Measurements from ENCODE around the gene TEKT2.

TEKT2 gene

DNA sequence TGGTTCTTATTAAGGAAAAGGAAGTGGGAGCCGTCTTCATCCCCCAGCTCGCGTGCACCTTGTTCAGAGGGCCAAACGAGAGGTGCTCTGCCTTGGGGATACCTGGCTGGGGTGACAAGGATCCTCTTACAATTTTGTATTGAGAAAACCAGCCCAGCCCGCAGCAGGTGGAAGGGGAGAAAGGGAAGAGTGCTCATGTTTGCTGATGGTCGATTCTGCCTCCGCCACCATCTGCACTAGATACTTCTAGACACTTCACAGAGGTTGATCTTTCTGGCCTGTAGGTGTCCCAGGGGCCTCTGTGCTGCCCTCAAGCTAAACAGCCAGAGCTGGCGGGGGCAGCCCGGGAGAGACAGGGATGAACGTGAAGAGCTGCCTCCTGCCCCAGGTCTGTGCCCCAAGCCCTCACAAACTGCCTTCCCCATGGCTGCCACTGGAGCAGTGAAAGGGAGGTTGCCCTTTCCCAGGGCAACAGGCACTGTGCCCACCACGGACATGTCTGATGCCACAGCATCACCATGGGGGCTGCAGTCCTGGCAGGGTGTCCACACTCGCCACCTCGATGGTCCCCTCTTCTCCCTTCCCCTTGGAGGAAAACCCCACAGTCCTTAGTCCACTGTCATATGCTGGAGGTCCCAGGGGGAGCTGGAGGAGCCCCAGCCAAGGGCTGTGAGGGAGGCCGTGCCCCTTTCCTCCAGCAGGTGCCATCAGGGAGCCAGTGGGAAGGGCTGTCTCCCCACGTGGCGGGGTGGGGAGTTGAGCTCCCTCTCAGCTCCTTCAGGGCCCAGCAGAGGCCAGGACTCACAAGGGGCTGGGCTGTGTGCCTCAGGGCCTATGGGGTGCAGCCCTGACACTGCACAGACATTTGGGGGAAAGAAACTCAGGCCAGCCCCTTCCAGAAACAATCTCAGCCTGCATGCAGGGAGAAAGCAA lies 12.9 kb downstream of the TEKT2 start:
- H3K4me2 ChIP-seq, result peak overlapping the region; percentile 85 to 99 (median 94)
- peak overlapping the region; percentile 2 to 62 (median 36); a peak in 17 of 22 replicates for H3K9ac ChIP-seq

DNA sequence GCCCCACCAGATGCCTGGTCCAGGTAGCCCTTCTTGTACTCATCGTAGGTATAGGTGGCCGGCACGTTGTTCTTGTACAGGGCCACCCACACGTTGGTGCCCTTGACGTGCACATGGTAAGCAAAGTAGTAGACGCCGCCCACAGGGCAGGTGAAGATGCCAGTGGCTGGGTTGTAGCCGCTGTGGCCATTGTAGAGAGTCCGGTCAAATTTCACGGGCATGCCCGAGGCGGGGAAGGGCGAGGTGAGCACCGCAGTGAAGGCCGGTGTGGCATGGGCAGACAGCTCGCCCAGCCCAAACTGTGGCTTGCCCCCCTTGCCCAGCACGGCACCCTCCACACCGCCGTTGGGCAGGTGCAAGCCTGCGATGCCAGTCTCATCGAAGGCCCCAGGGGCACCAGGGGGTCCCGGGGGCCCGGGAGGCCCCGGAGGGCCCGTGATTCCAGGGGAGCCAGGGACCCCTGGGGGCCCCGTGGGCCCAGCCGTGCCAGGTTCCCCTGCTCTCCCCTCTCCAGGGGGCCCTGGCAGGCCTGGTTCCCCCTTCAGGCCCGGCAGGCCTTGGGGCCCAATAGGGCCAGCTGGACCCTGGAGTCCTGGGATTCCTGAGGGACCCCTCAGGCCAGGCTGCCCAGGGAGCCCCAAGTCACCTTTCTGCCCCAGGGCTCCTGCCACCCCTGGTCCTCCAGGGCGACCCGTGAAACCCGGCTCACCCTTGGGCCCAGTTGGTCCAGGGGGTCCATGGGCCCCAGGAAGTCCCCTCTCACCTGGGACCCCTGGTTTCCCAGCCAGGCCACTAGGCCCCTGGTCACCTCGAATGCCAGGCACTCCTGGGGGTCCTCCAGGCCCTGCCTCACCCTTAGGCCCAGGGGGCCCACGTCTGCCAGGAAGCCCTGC lies 14.0 kb downstream of the TEKT2 start:
- Histone ChIP-seq H3K9ac (peak overlapping the region in 10 of 11 experiments; percentile 23 to 65 (median 53); a peak in 18 of 22 replicates), H3K4me2 (peak overlapping the region in 8 of 11 experiments; percentile 86 to 99 (median 95); a peak in 13 of 22 replicates)
- no peak for TF ChIP-seq Cebpa-rat (IDR thresholded peaks at IDR 0.05)

More for the DNA sequence above, 12.9 kb downstream of the TEKT2 start:
- peaks cover 55 to 74% (median 64%) of the 10 kb centered on the region in 10 experiments for H3K4me1 ChIP-seq
- H4K20me1 ChIP-seq, result peaks cover 22 to 53% (median 34%) of the 10 kb centered on the region in 11 experiments; a peak in 19 of 22 replicates
- no peak for TF ChIP-seq Cebpa-rat (IDR thresholded peaks at IDR 0.05)
- H3K9me3 ChIP-seq (replicated peaks in 1 of 11), result no peaks in the 10 kb centered on the region
- no peaks in the 10 kb centered on the region for H3K27me3 ChIP-seq
- H3K27ac ChIP-seq, result peak overlapping the region; percentile 1 to 81 (median 74); a peak in 20 of 22 replicates
- peaks cover 28 to 49% (median 38%) of the 10 kb centered on the region in 11 experiments for H3K36me3 ChIP-seq
- H3K4me3 ChIP-seq, result peak overlapping the region in 2 of 10 experiments; percentile 7 to 18; a peak in 2 of 20 replicates

GRCh38 chr1:36098650-36099365 lies 14.9 kb downstream of the TEKT2 start:
- Histone ChIP-seq H4K20me1 (peaks cover 10 to 33% (median 15%) of the 10 kb centered on the region in 11 experiments; a peak in 19 of 22 replicates), H3K27me3 (no peaks in the 10 kb centered on the region), H3K4me1 (peaks cover 35 to 53% (median 43%) of the 10 kb centered on the region in 10 experiments), H3K4me2 (0 out of 22 replicates have a peak overlapping the region, but pooled peaks of 1 of the 11 experiments have one; percentile 90), H3K9me3 (replicated peaks in 1 of 11) (no peaks in the 10 kb centered on the region), H3K36me3 (peaks cover 8 to 28% (median 18%) of the 10 kb centered on the region in 11 experiments; a peak in 18 of 22 replicates), H3K27ac (peak overlapping the region in 10 of 11 experiments; percentile 37 to 81 (median 56); a peak in 18 of 22 replicates), H3K9ac (peak overlapping the region; percentile 23 to 65 (median 46); a peak in 18 of 22 replicates), H3K4me3 (no peak overlapping the region)
- no peak for TF ChIP-seq Cebpa-rat (IDR thresholded peaks at IDR 0.05)

More for the DNA sequence above, 14.0 kb downstream of the TEKT2 start:
- Histone ChIP-seq H3K36me3 (peaks cover 17 to 37% (median 26%) of the 10 kb centered on the region in 11 experiments), H4K20me1 (peaks cover 19 to 42% (median 24%) of the 10 kb centered on the region in 11 experiments; a peak in 19 of 22 replicates), H3K27ac (peak overlapping the region in 10 of 11 experiments; percentile 17 to 81 (median 56); a peak in 17 of 22 replicates), H3K4me3 (no peak overlapping the region), H3K27me3 (no peaks in the 10 kb centered on the region), H3K9me3 (replicated peaks in 1 of 11) (no peaks in the 10 kb centered on the region), H3K4me1 (peaks cover 44 to 62% (median 52%) of the 10 kb centered on the region in 10 experiments)

GRCh38 chr1:36099681-36100341 lies 15.9 kb downstream of the TEKT2 start:
- H3K27me3 ChIP-seq, result no peaks in the 10 kb centered on the region
- H4K20me1 ChIP-seq, result peaks cover 2 to 23% (median 5%) of the 10 kb centered on the region in 11 experiments; a peak in 18 of 22 replicates
- H3K4me2 ChIP-seq, result peak overlapping the region in 2 of 11 experiments; percentile 27 to 39; a peak in 1 of 22 replicates
- no peak overlapping the region for H3K4me3 ChIP-seq
- TF ChIP-seq Cebpa-rat (IDR thresholded peaks at IDR 0.05), result no peak
- peaks cover 4 to 21% (median 13%) of the 10 kb centered on the region in 11 experiments; a peak in 18 of 22 replicates for H3K36me3 ChIP-seq
- H3K9ac ChIP-seq, result peak overlapping the region in 4 of 11 experiments; percentile 23 to 61 (median 40); a peak in 3 of 22 replicates
- peak overlapping the region in 2 of 11 experiments; percentile 65 to 81; a peak in 3 of 22 replicates for H3K27ac ChIP-seq
- H3K4me1 ChIP-seq, result peaks cover 25 to 43% (median 33%) of the 10 kb centered on the region in 10 experiments
- no peaks in the 10 kb centered on the region for H3K9me3 ChIP-seq (replicated peaks in 1 of 11)

DNA sequence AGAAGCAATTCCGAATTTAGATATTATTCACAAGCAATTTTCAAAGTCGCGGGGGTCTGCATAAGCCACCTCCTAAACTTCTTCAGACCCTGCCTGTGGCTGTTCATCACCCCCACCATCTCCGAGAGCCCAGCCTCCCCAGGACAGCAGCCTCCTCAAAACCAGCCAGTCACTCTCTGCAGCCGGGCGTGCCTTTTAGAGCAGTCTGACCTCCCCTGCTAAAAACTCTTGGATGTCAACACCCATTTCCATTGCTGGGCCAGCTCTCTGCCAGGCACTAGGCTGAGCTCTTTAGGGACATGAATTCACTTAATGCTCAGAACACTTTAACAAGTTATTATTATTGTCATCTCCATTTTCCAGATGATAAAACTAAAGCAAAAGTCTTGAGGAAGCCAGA lies 16.5 kb downstream of the TEKT2 start:
- Histone ChIP-seq H3K27ac (no peak overlapping the region), H3K9me3 (replicated peaks in 1 of 11) (no peaks in the 10 kb centered on the region), H3K4me1 (peaks cover 19 to 38% (median 28%) of the 10 kb centered on the region in 10 experiments), H3K9ac (no peak overlapping the region; a peak in 1 of 22 replicates), H3K4me3 (no peak overlapping the region), H3K27me3 (no peaks in the 10 kb centered on the region), H3K36me3 (peaks cover 0 to 15% (median 9%) of the 10 kb centered on the region in 11 experiments; a peak in 10 of 22 replicates), H4K20me1 (peaks cover 0 to 19% (median 0%) of the 10 kb centered on the region in 11 experiments; a peak in 10 of 22 replicates), H3K4me2 (no peak overlapping the region)
- no peak for TF ChIP-seq Cebpa-rat (IDR thresholded peaks at IDR 0.05)

GRCh38 chr1:36101546-36101945 lies 17.7 kb downstream of the TEKT2 start:
- TF ChIP-seq Cebpa-rat (IDR thresholded peaks at IDR 0.05), result no peak
- H3K36me3 ChIP-seq, result peaks cover 0 to 8% (median 0%) of the 10 kb centered on the region in 11 experiments; a peak in 1 of 22 replicates
- H3K27ac ChIP-seq, result no peak overlapping the region
- H3K4me1 ChIP-seq, result peaks cover 8 to 32% (median 18%) of the 10 kb centered on the region in 10 experiments
- H3K4me3 ChIP-seq, result no peak overlapping the region
- peaks cover 0 to 7% (median 0%) of the 10 kb centered on the region in 11 experiments; a peak in 7 of 22 replicates for H4K20me1 ChIP-seq
- H3K27me3 ChIP-seq, result no peaks in the 10 kb centered on the region
- H3K9ac ChIP-seq, result no peak overlapping the region
- no peaks in the 10 kb centered on the region for H3K9me3 ChIP-seq (replicated peaks in 1 of 11)
- no peak overlapping the region for H3K4me2 ChIP-seq

GRCh38 chr1:36106269-36106668 lies 22.4 kb downstream of the TEKT2 start:
- TF ChIP-seq Cebpa-rat (IDR thresholded peaks at IDR 0.05), result no peak
- H3K4me2 ChIP-seq, result peak overlapping the region in 6 of 11 experiments; percentile 2 to 32 (median 22); a peak in 5 of 22 replicates

More at GRCh38 chr1:36106269-36106668, 22.4 kb downstream of the TEKT2 start:
- Histone ChIP-seq H3K9ac (no peak overlapping the region), H3K27ac (no peak overlapping the region), H3K9me3 (replicated peaks in 1 of 11) (no peaks in the 10 kb centered on the region), H3K4me1 (peaks cover 0 to 40% (median 28%) of the 10 kb centered on the region in 10 experiments; a peak in 18 of 20 replicates), H4K20me1 (no peaks in the 10 kb centered on the region), H3K27me3 (no peaks in the 10 kb centered on the region), H3K4me3 (no peak overlapping the region), H3K36me3 (no peaks in the 10 kb centered on the region)

Data from BLaER1 treated with 17β-estradiol and CSF1 and Interleukin-3, amounts not matched to agents 10 nM and 100 nM (cell line).